ENCODE results near the gene RPE65. TPM values are rescaled to one million over a fixed set of nuclear protein-coding genes. Genes with fewer than 3 reads are reported as not detected.

Gene RPE65
- not detected in 5 replicates for total RNA-seq (2022; extraction: Qiagen RNA extraction)

DNA sequence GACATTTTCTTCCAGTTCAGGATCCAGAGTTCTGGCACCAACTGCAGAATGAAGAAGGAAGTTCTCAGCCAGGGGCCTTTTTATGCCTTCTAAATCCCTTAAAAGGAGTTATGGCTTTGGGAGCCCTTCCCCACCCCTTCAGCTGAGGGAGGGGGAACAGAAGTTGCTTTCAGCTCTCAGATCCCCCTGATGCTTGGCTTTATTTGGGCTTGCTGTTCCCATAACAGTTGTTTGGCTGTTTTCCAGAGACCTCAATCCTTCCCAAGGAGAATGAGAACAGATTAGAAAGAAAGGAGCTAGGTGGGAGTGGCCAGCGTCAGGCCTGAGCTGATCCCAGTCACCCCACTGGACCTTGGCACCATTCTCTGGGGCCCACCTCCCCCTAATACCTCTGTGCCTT is at the start of gene RPE65:
Gene RPE65 (minus strand): TSS at position 54 of the 400 bp plus-strand sequence. CDS start 49 bp downstream, at position 5.

DNA sequence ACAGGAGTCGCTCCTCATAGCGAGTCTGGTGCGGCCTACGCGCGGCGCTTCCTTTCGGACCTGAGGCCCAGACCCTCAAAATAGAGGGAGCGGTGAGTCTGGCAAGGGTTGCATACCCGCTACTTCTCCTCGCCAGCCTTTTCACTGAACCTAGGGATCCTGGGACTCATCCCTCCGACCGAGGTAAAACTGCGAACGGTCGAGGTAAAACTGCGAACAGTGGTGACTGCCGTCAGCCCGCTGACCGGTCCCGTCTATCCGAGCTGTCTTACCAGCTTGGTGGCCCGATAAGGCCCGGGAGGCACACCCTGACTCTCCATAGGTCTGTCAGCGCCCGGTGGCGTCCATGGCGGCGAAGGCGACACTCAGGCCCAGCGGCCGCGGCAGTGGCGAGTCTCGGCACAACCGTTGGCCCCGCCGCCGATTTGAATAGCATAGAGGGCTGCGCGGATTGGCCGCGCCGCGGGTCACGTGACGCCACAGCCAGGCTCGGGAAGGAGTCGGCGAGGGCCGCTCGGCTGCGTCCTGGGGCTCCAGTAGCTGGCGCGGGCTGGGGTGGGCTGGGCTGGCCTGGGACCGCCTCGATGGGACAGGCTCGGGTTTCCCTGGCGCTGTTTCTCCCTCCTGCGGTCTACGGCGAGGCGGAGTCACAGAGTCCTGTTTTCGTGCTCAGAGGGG is 47.1 kb upstream of the RPE65 start, which contains the start of gene DEPDC1:
Gene DEPDC1 (minus strand): TSS at position 403 of the 678 bp plus-strand sequence. CDS start 83 bp downstream, at position 320.

Other genes starting within 250 kb of the RPE65 start
- gene WLS, start 217.4 kb downstream of the RPE65 start, total RNA-seq (2022; extraction: Qiagen RNA extraction), result 16.0 to 22.5 TPM (median 16.8 TPM) in 5 replicates
- gene DEPDC1, start 47.1 kb upstream of the RPE65 start, total RNA-seq (2022; extraction: Qiagen RNA extraction), result 9.1 to 19.0 TPM (median 13.7 TPM) in 5 replicates